Ascending aorta (tissue), 2 donors: ENCODE results near the gene AFF3. TPM values are rescaled to one million over a fixed set of nuclear protein-coding genes. Genes with fewer than 3 reads are reported as not detected.

Experiments
- DNase-seq, 2 donors: peaks; one replicate each; pipeline ENCODE4 v3.0.0-alpha.2; 2019; ENCODE audit warnings: low spot score in 2 of 2
- H3K27ac ChIP-seq, 2 donors: fragments of 200-600 bp; sonication (generic); one replicate each; pipeline ENCODE4 v1.5.1; 2016 to 2017; ENCODE audit warnings: mild to moderate bottlenecking in 1 of 2
- H3K27me3 ChIP-seq: fragments of 200-600 bp; sonication (generic); one replicate; pipeline ENCODE4 v1.5.1; 2017
- H3K36me3 ChIP-seq, 2 donors: fragments of 200-600 bp; sonication (generic); one replicate each; pipeline ENCODE4 v1.5.1; 2016
- H3K4me1 ChIP-seq, 2 donors: fragments of 200-600 bp; sonication (generic); one replicate each; pipeline ENCODE4 v1.5.1; 2016 to 2017; ENCODE audit warnings: mild to moderate bottlenecking in 1 of 2
- H3K4me3 ChIP-seq, 2 donors: fragments of 200-600 bp; sonication (generic); one replicate each; pipeline ENCODE4 v1.5.1; 2016 to 2017; ENCODE audit warnings: mild to moderate bottlenecking in 1 of 2
- H3K9me3 ChIP-seq, 2 donors: fragments of 200-600 bp; sonication (generic); one replicate each; pipeline ENCODE4 v1.5.1; 2016
- CTCF ChIP-seq, 3 experiments: fragments of 200-600 bp in 2 of 3; fragments of 450-650 bp in 1 of 3; sonication (generic) in 2 of 3; IDR thresholded peaks; one replicate each; pipeline ENCODE4 v1.5.1; 2016 to 2019; ENCODE audit warnings: antibody characterized with exemption in 3 of 3, mild to moderate bottlenecking in 1 of 3, moderate library complexity in 1 of 3
- intact Hi-C: fragments of 100-400 bp; cut with DNase I; formaldehyde crosslinking; loops from one replicate; pipeline ENCODE4 v1.15.1; 2023
- total RNA-seq: library from RNA; depleted of rRNA; stranded (reverse); fragments of >200 nt; gene quantifications from one replicate; pipeline ENCODE4 v1.1.0, GENCODE V29; 2016

AFF3 gene
- total RNA-seq, 1 donor from 2014 or later: 7.1 TPM

DNA sequence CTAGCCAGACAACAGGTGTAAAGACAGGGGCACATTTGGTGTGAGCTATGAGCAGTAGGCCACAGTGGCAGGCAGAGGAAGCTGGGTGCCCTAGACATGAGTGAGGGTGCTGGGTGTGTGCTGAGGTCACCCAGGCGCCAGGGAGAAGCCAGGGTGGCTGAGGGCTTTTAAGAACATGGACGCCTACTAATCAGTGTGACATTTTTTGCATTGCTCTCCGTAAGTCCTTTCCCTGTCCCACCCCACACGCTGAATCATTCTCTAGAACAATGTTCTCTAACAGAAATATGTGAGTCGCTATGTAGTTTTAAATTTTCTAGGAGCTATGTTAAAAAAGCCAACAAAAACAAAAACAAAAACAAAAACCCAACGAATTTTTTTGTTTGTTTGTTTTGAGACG, 448.1 kb downstream of the AFF3 start:
- Histone ChIP-seq H3K9me3 (no peaks in the 10 kb centered on the region), H3K36me3 (no peaks in the 10 kb centered on the region), H3K4me3 (no peak overlapping the region), H3K27me3 (no peaks in the 10 kb centered on the region), H3K27ac (no peak overlapping the region), H3K4me1 (peaks cover 0 to 11% of the 10 kb centered on the region in 2 donors)
- no peak for TF ChIP-seq CTCF (IDR thresholded peaks at IDR 0.05)
- no peak for DNase-seq
- intact Hi-C loops: no loop called here

GRCh38 chr2:99692785-99693184, 449.6 kb downstream of the AFF3 start:
- peaks cover 0 to 4% of the 10 kb centered on the region in 2 donors for H3K4me1 ChIP-seq

GRCh38 chr2:99691926-99692325, 450.5 kb downstream of the AFF3 start:
- Histone ChIP-seq H3K9me3 (no peaks in the 10 kb centered on the region), H3K27me3 (no peaks in the 10 kb centered on the region), H3K27ac (no peak overlapping the region), H3K36me3 (no peaks in the 10 kb centered on the region), H3K4me1 (no peaks in the 10 kb centered on the region), H3K4me3 (no peak overlapping the region)
- no peak for DNase-seq
- TF ChIP-seq CTCF (IDR thresholded peaks at IDR 0.05): no peak
- intact Hi-C loops: no loop called here

More at GRCh38 chr2:99692785-99693184, 449.6 kb downstream of the AFF3 start:
- no peak for TF ChIP-seq CTCF (IDR thresholded peaks at IDR 0.05)
- DNase-seq: no peak
- intact Hi-C loops: no loop called here
- no peaks in the 10 kb centered on the region for H3K27me3 ChIP-seq
- H3K9me3 ChIP-seq: no peaks in the 10 kb centered on the region
- no peak overlapping the region for H3K4me3 ChIP-seq
- H3K27ac ChIP-seq: no peak overlapping the region
- no peaks in the 10 kb centered on the region for H3K36me3 ChIP-seq

GRCh38 chr2:99689145-99689742, 453.1 kb downstream of the AFF3 start:
- no peak for TF ChIP-seq CTCF (IDR thresholded peaks at IDR 0.05)
- Histone ChIP-seq H3K9me3 (no peaks in the 10 kb centered on the region), H3K4me1 (no peaks in the 10 kb centered on the region), H3K27ac (no peak overlapping the region), H3K36me3 (no peaks in the 10 kb centered on the region), H3K4me3 (no peak overlapping the region), H3K27me3 (no peaks in the 10 kb centered on the region)
- intact Hi-C loops: no loop called here
- DNase-seq: no peak

- Histone ChIP-seq H3K4me1 (no peaks in the 10 kb centered on the region), H3K9me3 (no peaks in the 10 kb centered on the region), H3K27me3 (no peaks in the 10 kb centered on the region), H3K27ac (no peak overlapping the region), H3K4me3 (no peak overlapping the region), H3K36me3 (no peaks in the 10 kb centered on the region)
- no peak for DNase-seq
- intact Hi-C loops: no loop called here
- no peak for TF ChIP-seq CTCF (IDR thresholded peaks at IDR 0.05)
These were observed 453.7 kb downstream of the AFF3 start for GRCh38 chr2:99688699-99689098.
